GM21529 (cell line): Measurements from ENCODE around the gene ZNF384.

Source experiments
- ATAC-seq: cut with Tn5 transposase; IDR thresholded peaks from one replicate; pipeline ENCODE4 v1.9.1; 2021; ENCODE audit not compliant: unreplicated experiment

ZNF384 gene

GRCh38 chr12:6653987-6654386 is 35.2 kb downstream of the ZNF384 start:
- ATAC-seq = no peak

DNA sequence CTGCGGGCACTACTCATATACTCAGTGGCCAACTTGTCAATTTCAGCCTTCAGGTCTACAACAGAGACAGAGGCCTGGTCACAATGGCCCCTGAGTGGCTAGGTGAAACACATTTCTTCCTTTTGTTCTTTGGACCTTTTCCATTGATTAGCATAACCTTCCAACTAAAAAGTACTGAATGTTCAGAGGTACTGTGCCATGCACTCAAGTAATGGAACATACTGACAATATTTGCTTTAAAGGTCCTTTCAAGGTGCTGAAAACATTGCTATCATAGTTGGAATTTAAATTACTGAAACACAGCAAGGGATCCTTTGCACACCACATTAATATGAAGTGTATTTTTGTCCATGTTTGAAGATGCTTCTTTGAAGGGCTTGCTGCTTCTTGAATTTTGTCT is 35.8 kb downstream of the ZNF384 start:
- no peak for ATAC-seq

DNA sequence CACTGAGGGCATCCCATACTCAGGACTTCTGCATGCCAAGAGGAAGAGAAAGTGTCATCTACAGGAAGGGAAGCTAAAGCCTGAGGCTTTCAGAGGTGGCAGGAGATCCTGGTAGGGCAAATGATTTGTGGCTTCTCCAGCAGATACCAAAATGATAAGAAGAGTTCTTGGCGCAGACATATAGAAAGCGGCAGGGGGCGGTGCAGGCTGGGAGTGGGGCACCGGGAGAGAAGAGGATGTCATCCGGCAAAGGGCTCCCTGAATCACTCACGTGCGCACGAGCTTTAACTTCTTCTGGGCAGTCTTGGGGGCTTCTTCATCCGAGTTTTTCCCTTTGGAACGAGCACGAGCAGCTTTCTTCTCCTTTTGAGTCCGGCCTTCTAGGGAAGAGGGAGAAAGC is 36.8 kb downstream of the ZNF384 start:
- no peak for ATAC-seq

GRCh38 chr12:6650832-6651231 is 38.3 kb downstream of the ZNF384 start:
- ATAC-seq = no peak

DNA sequence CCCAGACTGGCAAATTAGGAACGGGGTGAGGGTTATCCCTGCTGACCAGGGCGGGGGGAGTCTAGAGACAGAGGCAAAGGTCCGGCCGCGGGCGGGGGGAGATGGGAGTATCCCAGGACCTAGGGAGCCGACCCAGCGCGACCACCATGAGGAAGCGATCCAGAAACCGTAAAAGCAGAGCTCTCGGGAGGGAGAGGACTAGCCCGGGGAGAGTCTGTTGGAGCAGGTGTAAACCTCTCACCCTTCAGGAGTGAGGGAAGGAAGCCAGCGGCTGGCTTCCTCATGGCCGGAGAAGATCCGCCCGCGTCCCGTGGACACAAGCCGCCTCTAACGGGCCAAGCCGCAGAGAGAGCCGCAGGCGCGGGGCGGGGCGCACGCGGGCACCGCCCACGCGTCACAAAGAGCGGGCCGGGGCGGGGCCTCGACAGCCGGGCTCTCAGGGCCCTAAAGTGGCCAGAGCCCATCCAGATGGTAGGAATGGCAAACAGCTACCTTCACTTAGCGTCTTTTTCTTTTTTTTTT is 42.0 kb downstream of the ZNF384 start, which contains the start of gene ACRBP:
ACRBP (minus strand) TSS at position 350 of the 522 bp plus-strand sequence; CDS start at position 284, 66 bp downstream.
- ATAC-seq = no peak

- no peak for ATAC-seq
Measured at GRCh38 chr12:6646276-6647082, 42.7 kb downstream of the ZNF384 start.

- ATAC-seq = no peak
Measured at GRCh38 chr12:6644903-6645302, 44.3 kb downstream of the ZNF384 start.

GRCh38 chr12:6644257-6644596 is 44.9 kb downstream of the ZNF384 start:
- no peak for ATAC-seq

DNA sequence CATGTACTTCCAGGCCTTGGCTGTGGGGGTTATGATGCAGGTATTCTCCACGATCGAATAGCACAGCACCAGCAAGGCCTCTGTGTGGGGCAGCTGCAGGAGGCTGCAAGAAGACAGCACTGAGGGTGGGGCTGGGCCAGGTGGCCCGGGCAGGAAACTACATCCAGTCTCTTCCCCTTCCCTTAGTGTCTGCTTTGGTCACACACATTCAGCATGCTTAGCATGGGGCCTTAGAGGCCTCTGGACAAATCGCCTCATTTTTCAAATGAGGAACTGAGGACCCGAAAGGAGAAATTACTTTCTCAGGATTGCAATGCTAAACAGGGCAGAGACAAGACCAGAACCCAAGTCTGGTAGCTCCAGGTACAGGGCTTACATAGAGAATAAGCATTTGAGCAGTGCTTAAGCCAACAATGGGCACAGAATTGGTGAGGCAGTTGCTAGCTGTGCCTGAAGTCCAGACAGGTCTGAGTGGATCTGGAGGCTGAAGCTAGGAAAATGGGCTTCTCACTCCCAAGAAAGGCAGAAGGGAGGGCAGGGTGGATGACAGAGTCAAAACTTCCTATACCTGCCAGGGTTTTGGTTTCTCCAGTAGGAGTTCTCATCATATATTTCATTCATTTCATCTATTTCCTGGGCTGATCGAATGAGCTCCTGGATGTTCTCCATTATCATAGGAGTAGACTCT is 45.5 kb downstream of the ZNF384 start:
- ATAC-seq = no peak

DNA sequence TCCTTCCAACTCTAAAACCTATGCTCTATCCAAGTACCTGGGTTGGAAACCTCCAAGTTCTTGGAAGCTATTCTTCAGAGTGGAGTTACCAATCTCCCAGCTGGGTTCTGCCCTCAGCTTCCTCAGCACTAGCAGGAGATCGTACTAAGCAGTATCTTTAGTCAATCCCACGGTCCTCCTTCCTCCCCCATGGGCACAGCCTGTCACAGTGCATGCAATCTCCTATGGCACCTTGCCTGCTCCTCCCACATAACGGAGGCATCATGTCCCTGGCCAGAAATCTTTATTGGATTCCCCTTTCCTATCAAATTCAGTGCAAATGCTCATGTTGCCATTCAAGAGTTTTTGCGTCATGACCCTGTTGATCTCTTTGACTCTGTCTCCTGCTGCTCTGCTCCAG is 48.0 kb downstream of the ZNF384 start:
- no peak for ATAC-seq

DNA sequence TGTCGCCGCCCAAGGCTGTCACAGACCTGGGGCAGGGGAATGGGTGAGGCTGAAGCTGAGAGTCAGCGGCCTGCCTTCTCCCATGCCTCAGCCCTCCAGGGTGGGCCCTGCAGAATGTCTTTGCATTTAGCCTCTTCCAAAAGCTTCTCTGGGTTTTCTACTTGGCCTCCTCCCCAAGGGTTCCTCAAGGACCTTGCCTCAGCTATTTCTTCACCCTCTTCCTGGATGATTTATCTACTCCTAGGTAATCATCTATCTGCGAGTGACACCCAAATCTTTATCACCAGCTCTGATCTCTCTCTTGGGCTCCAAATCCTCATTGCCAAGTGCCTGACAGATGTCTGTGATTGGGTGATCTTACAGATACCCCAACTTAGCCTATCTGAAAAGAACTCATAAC is 48.7 kb downstream of the ZNF384 start:
- ATAC-seq = no peak

GRCh38 chr12:6639151-6639801 is 49.9 kb downstream of the ZNF384 start:
- ATAC-seq = no peak

DNA sequence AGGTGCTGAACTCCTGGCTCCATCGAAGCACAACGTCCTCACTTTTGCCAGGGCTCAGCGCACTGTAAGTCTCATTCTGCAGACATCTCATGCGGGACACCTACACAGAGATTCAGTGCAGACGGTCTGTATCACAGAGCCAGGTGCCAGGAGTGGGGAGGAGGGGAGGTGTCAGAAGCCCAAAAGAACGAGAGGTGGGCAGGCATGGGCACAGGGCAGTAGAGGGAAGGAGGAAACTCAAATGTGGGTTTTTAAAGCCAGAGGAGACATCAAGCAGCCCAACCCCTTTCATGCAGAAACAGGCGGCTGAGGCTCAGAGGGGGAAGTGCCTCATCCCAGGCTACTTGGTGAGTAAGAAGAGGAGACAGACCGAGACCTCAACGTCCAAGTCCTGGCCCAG is 50.9 kb downstream of the ZNF384 start:
- no peak for ATAC-seq

DNA sequence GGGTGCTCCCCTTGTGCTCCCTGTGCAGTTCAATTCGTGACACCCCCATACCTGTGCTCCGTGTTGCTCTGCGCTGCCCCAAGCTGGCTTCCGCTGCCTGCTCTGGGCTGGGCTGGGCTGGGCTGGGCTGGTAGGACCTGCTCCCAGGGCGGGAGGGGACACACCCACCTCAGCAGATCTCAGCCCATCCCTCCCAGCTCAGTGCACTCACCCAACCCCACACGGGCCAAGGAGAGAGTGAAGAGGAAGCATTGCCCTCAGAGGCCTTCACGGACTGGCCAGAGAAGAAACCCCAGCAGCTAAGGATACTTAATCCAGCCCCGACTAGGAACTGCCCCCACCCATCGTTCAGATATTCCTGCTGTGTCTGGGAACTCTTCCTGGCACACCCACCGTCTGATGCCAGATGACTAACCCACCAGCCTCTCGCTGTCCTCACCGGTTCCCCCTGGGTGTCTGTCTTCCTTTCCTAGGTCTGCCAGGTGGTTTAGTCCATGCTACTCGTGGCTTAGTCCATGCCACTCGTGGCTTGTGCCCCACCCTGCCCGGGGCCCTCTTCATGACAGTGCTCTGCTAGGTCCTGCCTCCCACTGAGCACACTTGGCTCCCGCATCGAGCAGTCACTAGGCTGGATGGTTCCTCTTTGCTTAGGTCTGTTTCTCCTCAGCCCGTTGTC is 53.2 kb downstream of the ZNF384 start, which contains the start of gene LPAR5:
LPAR5 (minus strand) TSS at position 104 of the 676 bp plus-strand sequence. CDS start 14,711 bp downstream, outside the sequence.
- peak; percentile 43 for ATAC-seq

- peak; percentile 34 for ATAC-seq
Measured at GRCh38 chr12:6635375-6635855, 53.8 kb downstream of the ZNF384 start.

DNA sequence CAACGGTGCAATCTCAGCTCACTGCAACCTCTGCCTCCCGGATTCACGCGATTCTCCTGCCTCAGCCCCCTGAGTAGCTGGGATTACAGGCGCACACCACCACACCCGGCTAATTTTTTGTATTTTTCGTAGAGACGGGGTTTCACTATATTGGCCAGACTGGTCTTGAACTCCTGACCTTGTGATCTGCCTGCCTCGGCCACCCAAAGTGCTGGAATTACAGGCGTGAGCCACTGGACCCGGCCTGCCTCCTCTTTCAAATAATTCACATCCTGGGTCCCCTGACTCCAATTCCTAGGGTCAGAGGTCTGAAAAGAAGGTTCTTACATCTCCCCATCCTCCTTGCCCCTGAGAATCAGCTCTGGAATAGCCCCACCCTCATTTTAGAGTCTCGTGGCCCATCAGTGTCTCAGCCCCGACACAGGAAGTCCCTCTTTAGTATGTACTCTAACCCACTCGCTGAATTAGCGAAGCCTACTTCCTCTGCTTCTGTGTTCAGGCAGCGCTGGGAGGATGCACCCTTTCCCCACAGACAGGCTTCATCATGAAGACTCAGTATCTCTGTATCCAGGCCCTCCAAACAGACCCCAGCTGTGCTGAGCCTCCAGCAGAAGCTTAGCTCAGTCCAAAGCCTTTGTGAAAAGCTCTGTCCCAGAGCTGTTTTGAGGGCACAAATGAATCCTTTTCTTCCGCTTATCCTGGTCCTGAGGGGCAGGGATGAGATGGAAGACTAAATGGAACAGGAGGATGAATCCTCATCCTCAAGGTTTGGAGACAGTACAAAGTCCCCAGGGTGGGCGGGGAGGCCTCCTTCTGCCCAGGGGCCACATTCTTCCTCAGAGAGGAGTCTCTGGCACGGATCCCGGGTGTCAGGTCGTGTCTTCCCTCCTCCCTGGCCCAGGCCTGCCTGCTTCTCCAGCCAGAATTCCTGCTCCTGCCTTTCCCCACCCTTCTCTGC is 56.9 kb downstream of the ZNF384 start:
- peak; percentile 62 for ATAC-seq

GRCh38 chr12:6631549-6631961 is 57.6 kb downstream of the ZNF384 start:
- ATAC-seq = no peak

GRCh38 chr12:6630736-6631135 is 58.4 kb downstream of the ZNF384 start:
- ATAC-seq = no peak

DNA sequence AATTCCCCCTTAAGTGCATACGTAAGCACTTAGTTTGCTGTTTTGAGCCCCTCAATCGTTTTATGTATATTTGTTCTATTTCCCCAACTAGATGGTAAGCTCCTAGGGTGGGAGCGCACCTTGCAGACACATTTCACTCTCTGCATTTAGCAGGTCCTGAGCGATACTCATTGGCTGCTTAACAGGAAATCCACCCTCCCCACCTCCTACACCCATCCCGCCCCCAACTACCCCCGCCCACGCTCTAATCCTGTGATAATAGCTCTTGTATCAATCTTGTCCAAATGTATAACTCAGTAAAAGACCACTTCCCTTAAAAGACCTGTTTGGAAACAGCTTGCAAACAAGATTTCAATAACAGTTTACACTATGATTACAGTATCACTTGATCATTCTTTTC is 61.6 kb downstream of the ZNF384 start:
- ATAC-seq = no peak
